GM18907 (cell line): ENCODE results near the gene STRN3.
"Not testable (repeated sequence)": the region's sequence is repeated elsewhere in the genome, so short reads cannot be mapped to it uniquely, and the experiment has no call there.

Experiments
- ATAC-seq: cut with Tn5 transposase; IDR thresholded peaks from one replicate; pipeline ENCODE4 v1.9.1; 2021; ENCODE audit warnings: mild to moderate bottlenecking, moderate library complexity; ENCODE audit not compliant: unreplicated experiment

The STRN3 gene

DNA sequence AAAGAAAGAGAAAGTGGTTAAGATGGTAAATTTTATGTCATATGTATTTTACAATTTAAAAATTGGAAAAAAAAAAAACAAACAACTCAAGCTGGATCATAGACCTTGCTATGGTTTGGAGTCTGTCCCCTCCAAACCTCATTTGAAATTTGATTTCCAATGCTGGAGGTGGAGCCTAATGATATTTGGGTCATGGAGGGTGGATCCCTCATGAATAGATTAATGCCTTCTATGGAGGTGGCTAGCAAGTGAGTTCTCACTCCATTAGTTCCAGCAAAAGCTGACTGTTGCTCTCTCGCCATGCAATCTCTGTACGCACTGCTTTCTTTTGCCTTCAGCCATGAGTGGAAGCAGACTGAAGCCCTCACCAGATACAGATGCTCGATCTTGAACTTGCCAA, 22.9 kb downstream of the STRN3 start:
- no peak for ATAC-seq

DNA sequence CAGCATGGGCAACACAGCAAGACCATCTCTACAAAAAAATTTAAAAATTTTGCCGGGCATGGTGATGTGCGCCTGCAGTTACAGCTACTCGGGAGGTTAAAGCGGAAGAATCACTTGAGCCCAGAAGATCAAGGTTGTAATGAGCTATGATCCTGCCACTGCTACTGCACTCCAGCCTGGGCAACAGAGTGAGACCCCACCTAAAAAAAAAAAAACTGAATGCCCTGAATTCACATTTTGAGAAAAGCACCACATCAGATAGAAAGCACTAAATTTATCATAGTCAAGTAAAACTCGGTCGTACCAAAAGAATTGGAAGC, 24.9 kb downstream of the STRN3 start:
- ATAC-seq, result no peak

DNA sequence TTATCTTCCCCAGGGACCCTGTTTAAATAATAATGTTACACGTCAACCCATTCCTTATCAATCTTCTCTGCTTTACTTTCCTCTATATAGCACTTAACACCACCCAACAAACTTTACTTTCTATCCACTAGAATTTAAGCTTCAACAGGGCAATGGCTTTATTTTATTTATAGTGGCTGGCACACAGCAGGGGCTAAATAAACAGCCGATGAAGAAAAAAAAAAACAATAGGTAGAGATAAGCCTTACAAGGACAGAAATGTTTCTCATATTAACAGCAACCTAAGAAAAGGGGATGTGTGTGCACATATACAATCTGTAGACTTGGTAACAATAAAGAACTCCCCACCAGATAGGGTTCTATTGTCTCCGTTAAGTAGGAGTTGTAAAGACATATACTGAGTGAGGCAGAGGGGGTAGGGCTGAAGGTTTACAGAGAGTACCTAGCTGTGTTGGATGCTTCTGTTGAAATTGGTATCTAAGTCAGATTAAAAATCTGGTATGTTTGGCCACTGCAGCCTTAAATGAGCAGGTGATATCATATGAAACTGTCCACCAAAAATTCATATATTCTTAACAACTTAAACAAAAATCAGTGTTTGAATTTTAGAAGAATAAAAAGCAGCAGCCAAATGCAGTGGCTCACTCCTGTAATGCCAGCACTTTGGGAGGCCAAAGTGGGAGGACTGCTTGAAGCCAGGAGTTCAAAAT, 25.4 kb downstream of the STRN3 start:
- ATAC-seq, result no peak

DNA sequence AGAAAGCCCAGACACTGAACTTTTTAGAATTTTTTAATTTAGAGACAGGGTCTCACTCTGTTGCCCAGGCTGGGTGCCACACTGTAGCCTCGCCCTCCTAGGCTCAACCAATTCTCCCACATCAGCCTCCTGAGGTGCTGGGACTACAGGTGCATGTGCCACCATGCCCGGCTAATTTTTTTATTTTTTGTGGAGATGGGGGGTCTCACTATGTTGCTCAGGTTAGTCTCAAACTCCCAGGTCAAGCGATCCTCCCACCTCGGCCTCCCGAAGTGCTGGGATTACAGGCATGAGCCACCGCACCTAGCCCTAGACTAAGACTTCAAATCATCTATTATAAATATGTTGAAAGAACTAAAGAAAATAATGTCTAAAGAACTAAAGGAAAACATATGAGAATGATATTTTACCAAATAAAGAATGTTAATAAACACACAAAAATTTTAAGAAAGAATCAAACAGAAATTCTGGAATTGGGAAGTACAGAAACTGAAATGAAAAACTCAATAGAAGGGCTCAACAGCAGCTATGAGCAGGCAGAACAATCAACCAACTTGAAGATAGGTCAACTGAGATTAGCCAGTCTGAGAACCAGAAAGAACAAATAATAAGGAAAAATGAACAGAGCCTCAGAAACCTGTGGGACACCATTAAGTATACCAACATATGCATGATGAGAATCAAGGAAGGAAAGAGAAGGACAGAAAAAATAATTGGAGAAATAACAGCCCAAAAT, 27.0 kb downstream of the STRN3 start:
- ATAC-seq, result no peak

DNA sequence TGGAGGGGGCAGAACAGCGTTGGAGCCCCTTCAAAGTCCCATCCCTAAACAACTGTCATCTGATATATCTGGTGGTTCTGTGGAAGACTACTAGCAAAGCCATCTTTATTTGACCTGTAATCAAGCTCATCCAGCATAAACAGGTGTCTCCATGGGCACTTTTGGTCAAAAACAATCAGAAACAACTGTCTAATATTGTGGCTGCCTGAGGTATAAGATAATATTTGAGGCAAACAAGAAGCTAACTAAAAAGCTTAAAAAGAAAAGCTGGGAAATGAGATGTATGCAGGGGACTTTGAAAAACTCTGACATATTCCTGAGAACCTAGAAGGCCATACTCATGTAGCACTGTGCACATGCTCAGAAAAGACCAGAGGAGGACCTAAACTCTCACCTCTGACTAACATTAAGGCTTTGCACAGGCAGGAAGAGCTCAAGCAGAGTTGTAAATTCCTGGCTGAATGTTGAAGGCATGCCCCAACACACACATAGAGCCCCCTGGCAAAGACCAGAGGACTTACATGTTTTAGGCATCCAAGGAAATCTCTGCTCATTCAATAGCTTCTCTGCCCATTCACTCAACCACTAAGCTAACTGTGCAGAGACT, 28.0 kb downstream of the STRN3 start:
- no peak for ATAC-seq

DNA sequence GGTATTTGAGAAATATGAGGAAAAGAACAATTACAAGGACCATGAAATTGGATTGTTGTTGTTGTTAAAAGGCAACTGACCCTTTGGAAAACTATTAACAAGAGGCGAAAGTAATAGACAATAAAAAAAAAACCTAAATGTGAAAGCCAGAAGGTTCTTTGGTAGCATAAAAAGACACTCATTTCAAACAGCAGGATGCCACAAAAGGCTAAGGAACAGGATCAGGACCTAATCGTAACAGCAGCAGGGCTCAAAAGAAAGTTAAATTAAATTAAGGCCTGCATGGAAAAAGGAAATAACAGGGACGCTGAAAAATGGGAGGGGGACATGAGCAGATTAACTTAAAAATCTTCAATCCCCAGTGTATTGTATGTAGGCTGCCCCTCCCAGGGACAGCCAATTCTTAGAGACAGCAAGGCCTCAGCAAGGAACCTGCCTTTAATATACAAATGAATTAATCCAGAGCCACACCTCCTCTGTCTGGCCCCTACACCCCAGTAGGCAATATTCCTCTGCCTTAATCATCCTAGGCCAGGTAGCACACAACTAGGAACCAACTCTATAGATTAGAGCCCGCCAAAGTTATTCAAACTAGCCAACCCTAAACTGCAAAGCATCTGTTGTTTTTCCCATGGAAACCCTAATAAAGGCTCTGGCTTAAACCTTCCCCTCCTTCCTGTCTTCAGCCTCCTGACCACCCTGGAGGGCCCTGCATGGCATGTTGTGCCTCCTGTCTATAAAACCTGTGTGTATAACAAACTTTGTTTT, 29.1 kb downstream of the STRN3 start:
- no peak for ATAC-seq

DNA sequence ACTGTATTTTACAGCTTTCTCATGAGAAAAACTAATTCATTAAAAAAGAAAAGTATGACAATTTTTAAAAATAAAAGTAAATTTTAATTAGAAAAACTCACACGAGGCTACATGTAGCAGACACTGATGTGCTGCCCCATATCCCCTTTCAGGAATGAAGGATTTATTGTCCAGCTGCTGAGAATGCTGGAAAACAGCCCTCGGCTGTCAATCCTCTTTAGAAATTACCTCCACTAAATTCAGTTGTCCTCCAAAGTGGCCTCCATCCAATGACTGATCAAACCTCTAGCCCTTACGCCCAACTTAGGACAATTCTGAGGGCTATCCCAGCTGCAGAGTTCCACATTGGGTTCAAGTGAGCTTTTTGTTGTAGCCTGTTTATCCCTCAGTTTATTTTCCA, 30.5 kb downstream of the STRN3 start:
- ATAC-seq, result no peak

GRCh38 chr14:30994681-30995620, 31.2 kb downstream of the STRN3 start:
- peak; percentile 77 for ATAC-seq

DNA sequence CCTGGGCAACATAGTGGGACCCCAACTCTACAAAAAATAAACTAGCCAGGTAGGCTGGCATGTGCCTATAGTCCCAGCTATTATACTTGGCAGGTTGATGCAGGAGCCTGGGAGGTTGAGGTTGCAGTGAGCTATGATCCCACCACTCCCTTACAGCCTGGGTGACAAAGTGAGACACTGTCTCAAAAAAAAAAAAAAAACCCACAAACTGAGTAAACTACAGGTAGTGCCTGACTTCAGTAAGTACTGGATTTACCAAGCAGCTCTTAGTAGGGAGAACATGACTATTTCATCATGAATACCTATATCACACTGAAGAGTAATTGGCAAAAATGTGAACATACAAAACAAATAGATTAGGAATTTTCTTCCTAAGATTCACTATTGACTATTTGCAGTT, 33.1 kb downstream of the STRN3 start:
- no peak for ATAC-seq

DNA sequence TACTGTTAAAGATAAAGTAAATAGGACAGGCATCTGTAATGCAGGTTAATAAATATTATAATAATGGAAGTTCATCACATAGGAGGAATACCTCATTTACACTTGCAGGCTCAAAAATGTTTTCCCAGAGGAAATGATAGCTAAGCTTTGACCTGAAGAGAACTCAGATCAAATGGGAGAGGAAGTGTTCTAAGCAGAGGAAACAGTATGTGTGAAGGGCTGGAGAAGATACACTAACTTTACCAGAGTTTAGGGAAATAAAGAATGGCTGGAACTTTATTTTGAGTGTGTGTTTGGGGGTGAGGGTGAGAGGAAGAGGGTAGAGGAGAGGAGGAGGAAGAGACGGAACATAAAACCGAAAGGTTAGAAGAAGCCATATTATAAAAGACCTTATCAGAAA, 34.8 kb downstream of the STRN3 start:
- no peak for ATAC-seq

GRCh38 chr14:30990770-30991169, 35.4 kb downstream of the STRN3 start:
- ATAC-seq, result no peak

DNA sequence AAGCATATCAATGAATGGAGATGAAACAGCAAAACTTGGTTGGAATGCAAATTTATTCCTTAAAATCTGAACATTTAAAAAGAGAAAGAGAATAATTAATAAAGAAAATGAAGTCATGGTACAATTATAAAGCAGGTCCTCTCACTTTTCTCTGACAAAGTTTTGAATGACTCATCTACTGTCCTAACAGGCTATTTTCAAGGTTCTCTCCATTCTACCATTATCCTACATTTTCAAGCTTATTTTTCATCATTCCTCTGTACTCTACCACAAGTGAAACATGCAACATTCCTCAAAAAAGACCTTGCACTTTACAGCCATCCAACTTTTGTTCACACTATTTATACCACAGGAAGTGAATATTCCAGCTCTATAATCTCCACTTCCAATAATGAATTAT, 37.7 kb downstream of the STRN3 start:
- ATAC-seq, result no peak

- ATAC-seq, result no peak
These were observed 40.4 kb downstream of the STRN3 start for GRCh38 chr14:30985796-30986195.

GRCh38 chr14:30983858-30984257, 42.3 kb downstream of the STRN3 start:
- ATAC-seq, result no peak

DNA sequence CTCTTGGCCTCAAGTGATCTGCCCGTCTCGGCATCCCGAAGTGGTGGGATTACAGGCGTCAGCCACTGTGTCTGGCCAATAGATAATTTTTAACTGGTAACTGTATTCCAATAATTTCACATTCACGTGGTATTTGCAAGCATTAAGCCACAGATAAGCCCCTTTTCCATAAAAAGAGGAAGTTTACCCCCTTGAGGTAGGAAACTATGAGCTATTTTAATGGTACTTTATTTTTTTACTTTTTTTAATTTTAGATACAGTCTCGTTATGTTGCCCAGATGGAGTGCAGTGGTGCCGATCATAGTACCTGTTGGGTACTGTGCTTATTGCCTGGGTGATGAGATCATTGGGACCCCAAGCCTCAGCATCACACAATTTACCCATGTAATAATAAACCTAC, 43.6 kb downstream of the STRN3 start:
- ATAC-seq, result no peak

DNA sequence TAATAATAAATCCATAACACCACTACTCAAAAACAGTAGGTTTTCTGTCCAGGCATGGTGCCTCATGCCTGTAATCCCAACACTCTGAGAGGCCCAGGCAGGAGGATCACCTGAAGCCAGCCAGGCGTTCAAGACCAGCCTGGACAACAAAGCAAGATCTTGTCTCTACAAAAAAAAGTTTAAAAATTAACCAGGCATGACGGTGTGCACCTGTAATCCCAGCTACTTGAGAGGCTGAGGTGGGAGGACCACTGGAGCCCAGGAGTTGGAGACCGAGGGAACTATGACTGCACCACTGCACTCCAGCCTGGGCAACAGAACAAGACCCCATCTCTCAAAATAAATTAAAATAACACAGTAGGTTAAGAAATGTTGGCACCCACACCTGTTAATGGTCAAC, 45.2 kb downstream of the STRN3 start:
- ATAC-seq, result no peak

DNA sequence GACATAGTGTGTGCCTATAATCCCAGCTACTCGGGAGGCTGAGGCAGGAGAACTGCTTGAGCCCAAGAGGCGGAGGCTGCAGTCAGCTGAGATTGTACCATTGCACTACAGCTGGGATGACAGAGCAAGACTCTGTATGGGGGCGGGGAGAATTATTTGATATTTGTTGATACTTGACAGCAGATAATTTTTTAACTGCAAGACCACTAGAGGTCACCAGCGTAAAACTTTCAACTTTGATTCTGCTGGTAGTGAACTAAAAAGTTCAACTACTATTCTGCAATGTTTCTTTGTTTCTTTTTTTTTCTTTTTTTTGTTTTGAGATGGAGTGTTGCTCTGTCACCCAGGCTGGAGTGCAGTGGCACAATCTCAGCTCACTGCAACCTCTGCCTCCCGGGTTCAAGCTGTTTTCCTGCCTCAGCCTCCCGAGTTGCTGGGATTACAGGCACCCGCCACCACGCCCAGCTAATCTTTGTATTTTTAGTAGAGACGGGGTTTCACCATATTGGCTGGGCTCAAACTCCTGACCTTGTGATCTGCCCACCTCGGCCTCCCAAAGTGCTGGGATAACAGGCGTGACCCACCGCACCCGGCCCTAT, 46.0 kb downstream of the STRN3 start:
- ATAC-seq, result not testable (repeated sequence)

GRCh38 chr14:30977752-30978151, 48.4 kb downstream of the STRN3 start:
- no peak for ATAC-seq

DNA sequence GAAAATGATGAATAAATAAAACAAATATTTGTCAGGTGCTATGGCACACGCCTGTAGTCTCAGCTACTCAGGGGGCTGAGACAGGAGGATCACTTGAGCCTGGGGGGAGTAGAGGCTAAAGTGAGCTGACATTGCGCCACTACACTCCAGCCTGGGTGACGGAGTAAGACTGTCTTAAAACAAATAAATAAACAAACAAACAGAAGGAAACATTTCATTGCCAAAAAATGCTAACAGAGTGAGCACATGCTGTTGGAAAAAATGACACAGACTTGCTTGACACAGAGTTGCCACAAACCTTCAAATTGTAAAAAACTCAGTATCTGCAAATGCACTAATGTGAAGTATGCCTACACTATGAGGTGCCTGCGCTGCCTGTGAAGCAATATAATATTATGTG, 51.6 kb downstream of the STRN3 start:
- ATAC-seq, result no peak

DNA sequence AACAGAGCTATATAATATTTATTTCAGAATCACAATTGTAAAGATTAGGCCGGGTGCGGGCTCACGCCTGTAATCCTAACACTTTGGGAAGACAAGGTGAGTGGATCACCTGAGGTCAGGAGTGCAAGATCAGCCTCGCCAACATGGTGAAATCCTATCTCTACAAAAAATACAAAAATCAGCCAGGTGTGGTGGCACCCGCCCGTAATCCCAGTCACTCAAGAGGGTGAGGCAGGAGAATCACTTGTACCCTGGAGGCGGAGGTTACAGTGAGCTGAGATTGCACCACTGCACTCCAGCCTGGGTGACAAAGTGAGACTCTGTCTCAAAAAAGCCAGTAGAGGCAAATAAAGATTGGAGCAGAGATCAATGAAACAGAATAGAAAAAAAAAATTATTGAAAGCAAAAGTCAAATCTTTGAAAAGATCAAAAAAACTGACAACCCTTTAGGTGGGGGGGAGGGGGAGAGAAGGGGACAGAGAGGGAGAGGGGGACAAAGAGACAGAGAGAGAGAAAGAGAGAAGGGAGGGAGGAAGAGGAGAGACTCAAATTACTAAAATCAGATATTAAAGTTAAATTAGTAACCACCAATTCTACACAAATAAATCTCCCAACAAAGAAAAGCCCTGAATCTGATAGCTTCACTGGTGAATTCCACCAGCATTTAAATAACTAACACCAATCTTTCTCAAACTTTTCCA, 53.1 kb downstream of the STRN3 start:
- ATAC-seq, result no peak
